ENCODE results near the gene IDH2.
"Not testable (repeated sequence)": the region's sequence is repeated elsewhere in the genome, so short reads cannot be mapped to it uniquely, and the experiment has no call there.

IDH2 gene

DNA sequence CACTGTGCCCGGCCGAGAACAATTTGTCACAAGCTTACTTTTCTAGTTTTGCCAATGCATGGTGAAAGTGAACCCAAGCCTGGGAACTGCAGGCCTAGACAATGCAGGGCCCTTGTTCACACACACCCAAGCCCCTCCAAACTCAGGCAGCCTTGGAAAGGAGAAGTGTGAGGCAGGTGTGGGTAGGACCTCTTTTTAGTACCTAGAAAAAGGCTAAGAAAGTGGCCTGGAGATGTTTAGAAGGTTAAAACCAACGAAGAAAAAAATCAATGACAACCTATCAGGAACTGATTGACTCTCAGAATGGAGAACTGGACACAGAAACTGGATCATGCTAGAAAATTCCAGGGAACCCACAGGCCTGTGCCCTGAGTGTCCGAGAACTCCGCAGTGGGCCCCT lies 18.8 kb downstream of the IDH2 start:
- DNase-seq, result no peak

GRCh38 chr15:90082140-90082715 lies 20.0 kb downstream of the IDH2 start:
- DNase-seq, result no peak

- DNase-seq, result no peak
Measured at GRCh38 chr15:90080818-90081393, 21.4 kb downstream of the IDH2 start.

DNA sequence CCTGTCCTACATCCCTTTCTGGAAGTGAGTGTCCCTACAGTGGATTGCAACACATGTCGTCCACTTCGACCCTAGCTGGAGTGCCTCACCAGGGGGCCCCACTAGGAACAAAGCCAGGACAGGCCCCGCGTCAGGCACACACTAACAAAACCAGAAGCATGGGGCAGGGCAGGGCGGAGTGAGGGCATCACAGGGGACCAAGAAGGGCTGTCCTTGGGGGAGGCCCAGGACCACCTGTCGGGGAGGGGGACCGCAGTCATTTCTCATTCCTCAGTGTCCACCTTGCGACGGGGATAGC lies 21.9 kb downstream of the IDH2 start:
- no peak for DNase-seq

DNA sequence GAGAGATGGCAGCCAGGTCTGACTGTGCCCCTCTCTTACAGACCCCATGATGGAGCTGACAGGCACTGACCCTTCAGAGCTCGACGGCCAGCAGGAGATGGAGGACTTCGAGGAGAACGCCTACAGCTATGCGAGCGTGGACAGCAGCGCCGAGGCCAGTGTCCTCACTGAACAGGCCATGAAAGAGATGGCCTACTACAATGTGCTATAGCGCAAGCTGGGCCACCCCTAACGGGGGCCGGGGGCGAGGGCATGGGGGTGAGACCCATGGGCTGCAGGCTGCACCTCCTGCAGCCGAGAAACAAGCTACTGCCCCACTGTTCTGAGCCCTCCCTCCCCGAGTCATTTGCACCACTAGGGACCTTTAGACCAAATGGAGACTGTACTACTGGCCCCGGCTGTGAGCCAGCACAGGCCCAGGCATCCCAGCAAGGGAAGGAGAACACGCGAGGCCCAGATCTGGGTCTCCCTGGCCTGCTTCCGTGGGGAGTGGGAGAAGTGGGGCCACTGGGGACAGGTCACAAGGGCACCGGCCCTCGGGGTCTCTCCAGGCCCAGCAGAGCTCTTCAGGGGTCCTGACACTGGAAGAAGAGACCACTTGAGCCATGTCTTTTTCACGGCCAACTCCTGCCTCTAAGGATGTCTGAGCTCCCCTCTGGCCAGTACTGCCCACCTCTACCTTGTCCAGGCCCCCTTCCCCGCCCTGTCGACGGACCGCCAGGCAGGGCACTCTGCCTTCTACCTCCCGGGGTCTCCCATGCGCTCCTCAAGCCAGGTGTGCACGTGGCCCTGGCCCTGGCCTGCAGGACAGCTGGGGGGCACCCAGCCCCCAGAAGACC lies 22.4 kb downstream of the IDH2 start:
- no peak for DNase-seq

DNA sequence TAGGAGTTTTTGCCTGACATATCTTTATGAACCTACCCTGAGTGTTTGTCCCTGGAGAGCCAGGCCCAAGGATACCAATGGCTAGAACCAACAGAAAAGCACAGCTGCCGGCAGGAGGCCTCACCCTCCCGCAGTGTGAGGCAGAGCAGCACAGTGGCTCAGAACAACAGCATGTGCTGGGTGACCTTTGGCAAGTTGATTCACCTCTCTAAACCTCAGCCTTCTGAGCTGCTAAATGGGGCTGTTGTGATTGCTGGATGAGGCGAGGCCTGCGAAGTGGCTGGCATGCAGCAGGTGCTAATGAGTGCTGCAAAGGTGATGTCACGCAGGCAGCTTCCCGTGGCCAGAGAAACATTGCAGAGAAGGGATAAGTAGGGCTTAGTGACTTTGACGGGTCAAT lies 23.3 kb downstream of the IDH2 start:
- DNase-seq, result no peak

DNA sequence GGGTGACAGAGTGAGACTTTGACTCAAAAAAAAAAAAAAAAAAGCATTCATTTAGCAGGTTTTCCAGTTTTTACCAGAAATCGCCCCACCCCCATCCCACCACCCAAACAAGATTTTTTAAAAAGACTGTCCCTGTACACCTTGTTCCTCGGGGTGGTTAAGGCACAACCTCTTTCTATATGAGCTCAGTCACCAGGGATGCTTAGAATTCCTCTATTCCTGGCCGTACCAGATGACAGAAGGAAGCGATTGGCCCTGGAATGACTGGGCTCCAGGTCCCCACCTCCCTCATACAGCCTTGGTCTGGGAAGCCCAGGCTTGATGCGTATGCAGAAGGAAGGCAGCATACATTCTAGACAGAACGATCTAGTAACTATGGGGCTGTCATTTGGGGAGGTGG lies 25.6 kb downstream of the IDH2 start:
- peak; percentile 86 for DNase-seq

DNA sequence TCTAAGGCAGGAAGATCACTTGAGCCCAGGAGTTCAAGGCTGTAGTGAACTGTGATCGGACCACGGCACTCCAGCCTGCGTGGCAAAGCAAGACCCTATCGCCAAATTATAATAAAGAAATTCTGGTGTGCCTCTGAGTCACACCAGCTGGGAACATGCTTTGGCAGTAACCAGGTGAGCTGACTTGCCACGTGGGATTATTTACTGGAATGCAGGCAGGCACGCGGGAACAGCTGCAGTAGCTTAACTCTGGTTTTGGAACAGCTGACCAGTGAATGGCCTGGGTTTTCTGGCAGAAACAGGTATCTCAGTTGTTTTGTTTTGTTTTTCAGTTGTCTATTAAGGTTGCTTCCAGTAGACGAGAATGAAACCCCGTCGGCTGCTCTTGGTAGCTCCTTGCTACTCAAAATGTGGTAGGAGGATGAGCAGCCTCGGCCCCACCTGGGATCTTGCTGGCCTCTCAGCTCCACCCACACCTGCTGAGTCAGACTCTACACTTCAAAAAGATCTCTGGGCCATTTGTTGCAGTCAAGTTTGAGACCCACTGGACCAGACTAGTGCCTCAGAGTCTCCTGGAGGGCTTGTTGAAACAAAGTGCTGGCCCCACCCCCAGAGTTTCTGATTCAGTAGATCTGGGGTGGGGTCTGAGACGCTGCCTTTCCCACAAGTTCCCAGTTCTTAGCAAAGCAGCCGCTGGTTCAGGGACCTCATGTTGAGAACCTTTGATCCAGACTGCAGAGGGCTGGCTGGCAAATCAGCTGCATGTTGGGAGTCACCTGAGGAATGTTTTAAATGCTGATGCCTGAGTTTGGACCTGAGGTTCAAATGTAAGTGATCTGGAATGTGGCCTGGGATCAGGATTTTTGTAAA lies 26.6 kb downstream of the IDH2 start:
- DNase-seq, result peak; percentile 95

- peak; percentile 67 for DNase-seq
Measured at GRCh38 chr15:90074916-90075315, 27.4 kb downstream of the IDH2 start.

GRCh38 chr15:90074023-90074422 lies 28.2 kb downstream of the IDH2 start:
- no peak for DNase-seq

- DNase-seq, result no peak
Measured at GRCh38 chr15:90072978-90073640, 29.2 kb downstream of the IDH2 start.

DNA sequence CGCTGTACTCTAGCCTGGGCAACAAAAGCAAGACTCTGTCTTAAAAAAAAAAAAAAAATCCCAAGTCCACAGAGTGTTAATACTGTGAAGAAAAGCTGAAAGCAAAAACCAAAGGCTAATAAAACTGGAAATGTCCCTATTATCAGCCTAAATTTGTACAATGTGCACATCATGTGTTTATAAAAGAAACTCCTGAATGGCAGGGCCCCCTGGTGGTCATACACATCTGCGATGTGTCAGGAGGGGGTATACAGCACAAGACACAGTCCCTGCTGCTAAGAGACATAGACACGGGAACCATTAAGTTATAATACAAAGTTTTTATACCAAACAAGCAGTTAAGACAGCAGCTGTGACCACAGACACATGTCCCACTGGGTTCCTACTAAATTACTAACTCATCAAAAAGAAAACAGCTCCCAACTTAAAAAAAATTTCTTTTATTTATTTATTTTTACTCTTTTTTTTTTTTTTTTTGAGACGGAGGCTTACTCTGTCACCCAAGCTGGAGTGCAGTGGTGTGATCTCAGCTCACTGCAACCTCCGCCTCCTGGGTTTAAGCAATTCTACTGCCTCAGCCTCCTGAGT lies 31.0 kb downstream of the IDH2 start:
- DNase-seq, result peak; percentile 67

DNA sequence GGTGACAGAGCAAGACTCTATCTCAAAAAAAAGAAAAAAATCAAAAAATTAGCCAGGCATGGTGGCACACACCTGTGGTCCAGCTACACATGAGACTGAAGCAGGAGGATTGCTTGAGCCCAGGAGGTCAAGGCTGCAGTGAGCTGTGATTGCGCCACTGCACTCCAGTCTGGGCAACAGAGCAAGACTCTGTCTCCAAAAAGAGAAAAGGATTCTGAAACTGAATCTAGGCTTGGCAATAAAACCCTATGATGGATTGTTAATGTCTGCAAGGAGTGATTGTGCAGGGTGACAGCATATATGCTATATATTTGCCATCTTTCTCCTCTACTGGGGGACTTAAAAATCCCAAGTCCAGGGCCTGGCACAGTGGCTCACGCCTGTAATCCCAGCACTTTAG lies 31.6 kb downstream of the IDH2 start:
- not testable (repeated sequence) for DNase-seq

DNA sequence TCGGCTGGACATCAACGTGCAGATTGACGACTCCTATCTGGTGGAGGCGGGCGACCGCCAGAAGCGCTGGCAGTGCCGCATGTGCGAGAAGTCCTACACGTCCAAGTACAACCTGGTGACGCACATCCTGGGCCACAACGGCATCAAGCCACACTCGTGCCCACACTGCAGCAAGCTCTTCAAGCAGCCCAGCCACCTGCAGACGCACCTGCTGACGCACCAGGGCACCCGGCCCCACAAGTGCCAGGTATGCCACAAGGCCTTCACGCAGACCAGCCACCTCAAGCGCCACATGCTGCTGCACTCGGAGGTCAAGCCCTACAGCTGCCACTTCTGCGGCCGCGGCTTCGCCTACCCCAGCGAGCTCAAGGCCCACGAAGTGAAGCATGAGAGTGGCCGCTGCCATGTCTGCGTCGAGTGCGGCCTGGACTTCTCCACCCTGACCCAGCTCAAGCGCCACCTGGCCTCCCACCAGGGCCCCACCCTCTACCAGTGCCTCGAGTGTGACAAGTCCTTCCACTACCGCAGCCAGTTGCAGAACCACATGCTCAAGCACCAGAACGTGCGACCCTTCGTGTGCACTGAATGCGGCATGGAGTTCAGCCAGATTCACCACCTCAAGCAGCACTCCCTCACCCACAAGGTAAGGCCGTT lies 34.2 kb downstream of the IDH2 start:
- no peak for DNase-seq

DNA sequence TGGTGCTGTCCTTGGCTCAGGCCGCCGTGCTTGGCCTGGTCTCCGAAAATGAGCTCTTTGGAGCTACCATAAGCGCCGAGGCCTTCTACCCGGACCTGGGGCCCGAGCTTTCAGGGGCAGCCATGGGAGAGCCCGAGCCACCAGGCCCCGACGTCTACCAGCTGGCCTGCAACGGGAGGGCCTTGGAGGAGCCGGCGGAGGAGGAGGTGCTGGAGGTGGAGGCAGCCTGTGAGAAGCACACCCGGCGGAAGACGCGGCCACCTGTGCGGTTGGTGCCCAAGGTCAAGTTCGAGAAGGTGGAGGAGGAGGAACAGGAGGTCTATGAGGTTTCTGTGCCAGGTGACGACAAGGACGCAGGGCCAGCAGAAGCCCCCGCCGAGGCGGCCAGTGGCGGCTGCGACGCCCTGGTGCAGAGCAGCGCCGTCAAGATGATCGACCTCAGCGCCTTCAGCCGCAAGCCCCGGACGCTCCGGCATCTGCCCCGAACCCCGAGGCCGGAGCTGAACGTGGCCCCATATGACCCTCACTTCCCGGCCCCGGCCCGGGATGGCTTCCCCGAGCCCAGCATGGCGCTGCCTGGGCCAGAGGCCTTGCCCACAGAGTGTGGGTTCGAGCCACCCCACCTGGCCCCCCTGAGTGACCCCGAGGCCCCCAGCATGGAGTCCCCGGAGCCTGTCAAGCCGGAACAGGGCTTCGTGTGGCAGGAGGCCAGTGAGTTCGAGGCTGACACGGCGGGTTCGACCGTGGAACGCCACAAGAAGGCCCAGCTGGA lies 34.9 kb downstream of the IDH2 start:
- no peak for DNase-seq

DNA sequence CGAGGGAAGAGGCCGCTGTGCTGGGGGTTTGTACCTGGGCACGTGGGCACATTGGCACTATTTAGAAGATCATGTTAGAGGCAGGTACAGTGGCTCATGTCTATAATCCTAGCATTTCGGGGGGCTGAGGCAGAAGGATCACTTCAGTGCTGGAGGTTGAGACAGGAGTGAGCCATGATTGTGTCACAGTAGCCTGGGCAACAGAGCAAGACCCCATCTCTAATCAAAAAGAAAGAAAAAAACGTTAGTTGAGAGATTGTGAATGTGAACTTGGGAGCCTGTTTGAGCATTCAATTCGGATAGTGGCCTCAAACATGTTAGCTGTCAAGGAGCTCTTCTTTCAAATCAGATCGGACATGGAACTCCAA lies 36.6 kb downstream of the IDH2 start:
- DNase-seq, result no peak

- DNase-seq, result no peak
Measured at GRCh38 chr15:90064911-90065681, 37.2 kb downstream of the IDH2 start.

- peak; percentile 59 for DNase-seq
Measured at GRCh38 chr15:90063770-90064247, 38.5 kb downstream of the IDH2 start.

- no peak for DNase-seq
Measured at GRCh38 chr15:90062973-90063769, 39.1 kb downstream of the IDH2 start.
